HPDE6-E6E7 (cell line): ENCODE results near the gene TMCO6.
"Not testable (repeated sequence)": the region's sequence is repeated elsewhere in the genome, so short reads cannot be mapped to it uniquely, and the experiment has no call there.

Source experiments
- DNase-seq: peaks from one replicate; pipeline ENCODE4 v3.0.0; 2011; ENCODE audit warnings: missing footprints; ENCODE audit errors: extremely low spot score

Gene TMCO6

GRCh38 chr5:140630292-140631035 lies 8.8 kb upstream of the TMCO6 start:
- DNase-seq, result no peak

- no peak for DNase-seq
Observed at GRCh38 chr5:140631036-140631417, 8.2 kb upstream of the TMCO6 start.

- DNase-seq, result no peak
Observed at GRCh38 chr5:140631831-140632365, 7.4 kb upstream of the TMCO6 start.

GRCh38 chr5:140632366-140633020 lies 6.8 kb upstream of the TMCO6 start:
- no peak for DNase-seq

GRCh38 chr5:140633021-140633471 lies 6.2 kb upstream of the TMCO6 start, which contains the start of gene CD14:
Gene CD14 (minus strand): TSS chr5:140633175. CDS start chr5:140633071, 104 bp downstream.
- peak; percentile 77 for DNase-seq

GRCh38 chr5:140633501-140633900 lies 5.8 kb upstream of the TMCO6 start:
- DNase-seq, result no peak

GRCh38 chr5:140634103-140634502 lies 5.1 kb upstream of the TMCO6 start:
- DNase-seq, result no peak

- no peak for DNase-seq
Observed at GRCh38 chr5:140635291-140636257, 3.7 kb upstream of the TMCO6 start.

- no peak for DNase-seq
Observed at GRCh38 chr5:140637371-140638100, 1.7 kb upstream of the TMCO6 start.

- not testable (repeated sequence) for DNase-seq
Observed at GRCh38 chr5:140638898-140639147, 428 bp upstream of the TMCO6 start.

GRCh38 chr5:140641716-140642115 lies 2.5 kb downstream of the TMCO6 start:
- DNase-seq, result no peak

GRCh38 chr5:140642718-140643117 lies 3.5 kb downstream of the TMCO6 start:
- no peak for DNase-seq

- no peak for DNase-seq
Observed at GRCh38 chr5:140647042-140647419, 7.8 kb downstream of the TMCO6 start.

- DNase-seq, result no peak
Observed at GRCh38 chr5:140658870-140659269, 19.6 kb downstream of the TMCO6 start.

- DNase-seq, result not testable (repeated sequence)
Observed at GRCh38 chr5:140660371-140660770, 21.1 kb downstream of the TMCO6 start.

- DNase-seq, result no peak
Observed at GRCh38 chr5:140664030-140664358, 24.7 kb downstream of the TMCO6 start.

GRCh38 chr5:140664359-140665119 lies 25.3 kb downstream of the TMCO6 start, which contains the start of gene WDR55:
Gene WDR55 (plus strand): TSS chr5:140664904. CDS start chr5:140664913, 9 bp downstream.
- peak; percentile 96 for DNase-seq

GRCh38 chr5:140671035-140671434 lies 31.8 kb downstream of the TMCO6 start:
- DNase-seq, result not testable (repeated sequence)

- no peak for DNase-seq
Observed at GRCh38 chr5:140671472-140672125, 32.3 kb downstream of the TMCO6 start.
